ENCODE measurements around the gene FGF8. TPM values are rescaled to one million over a fixed set of nuclear protein-coding genes. Genes with fewer than 3 reads are reported as not detected.
A peak's percentile ranks its signal among the peaks of the same experiment; 100 is the strongest.

FGF8 gene
- total and polyA plus RNA-seq, 4 donors: 0.42 TPM; not detected in 3

DNA sequence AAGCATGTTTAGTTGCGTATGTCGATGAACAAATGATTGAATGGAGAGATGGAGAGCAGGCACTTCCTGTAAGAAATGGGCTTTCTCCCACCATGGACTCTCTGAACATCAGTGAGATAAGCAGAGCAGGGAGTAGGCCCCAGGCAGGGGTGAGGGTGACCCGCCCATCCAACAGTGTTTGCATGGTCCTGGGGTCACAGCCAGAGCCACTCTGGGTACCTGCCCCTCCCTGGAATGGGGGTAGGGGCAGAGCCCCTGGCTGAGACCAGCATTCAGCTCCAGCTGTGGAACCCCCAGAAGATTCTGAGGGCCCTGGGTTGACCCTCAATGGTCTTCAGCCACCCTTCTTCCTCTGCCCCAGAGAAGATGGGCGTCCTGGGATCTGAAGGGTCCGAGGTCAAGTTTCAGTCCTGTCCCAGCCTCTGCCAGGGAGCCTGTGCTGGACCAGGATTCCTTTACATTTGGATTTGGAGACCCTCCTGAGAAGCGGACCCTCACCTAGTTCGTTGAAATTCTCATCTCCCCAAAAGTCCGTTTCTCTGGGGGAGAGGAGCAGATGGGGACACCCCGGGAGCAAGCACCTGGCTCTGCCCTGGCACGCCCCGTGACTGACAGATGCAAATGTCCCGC lies 2.4 kb upstream of the FGF8 start:
- H3K4me1 ChIP-seq (ENCODE audit: control insufficient read depth in 4 of 4, insufficient read depth in 4 of 4, low read length in 3 of 4): peaks cover 19 to 48% (median 26%) of the 10 kb centered on the region in 4 donors
- DNase-seq (ENCODE audit: low spot score): no peak
- H3K4me3 ChIP-seq (ENCODE audit: low read depth in 1 of 3, low read length in 3 of 3): peak overlapping the region in 1 of 3 donors; percentile 42
- no peak for TF ChIP-seq FOXA2 (IDR thresholded peaks at IDR 0.05)
- no peak for TF ChIP-seq YY1 (IDR thresholded peaks at IDR 0.05)
- no peak for TF ChIP-seq GABPA (IDR thresholded peaks at IDR 0.05 in 1 of 2, conservative IDR thresholded peaks at IDR 0.05 in 1 of 2)
- TF ChIP-seq, protein P1, sequence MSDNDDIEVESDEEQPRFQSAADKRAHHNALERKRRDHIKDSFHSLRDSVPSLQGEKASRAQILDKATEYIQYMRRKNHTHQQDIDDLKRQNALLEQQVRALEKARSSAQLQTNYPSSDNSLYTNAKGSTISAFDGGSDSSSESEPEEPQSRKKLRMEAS (IDR thresholded peaks at IDR 0.05): no peak
- 59% methylated on average over 12 of the region's 12 CpGs for WGBS
- H3K9ac ChIP-seq (ENCODE audit: low read depth in 1 of 2, low read length in 2 of 2): no peak overlapping the region
- peaks cover 0 to 10% (median 1%) of the 10 kb centered on the region in 4 donors for H3K27me3 ChIP-seq (ENCODE audit: control insufficient read depth in 4 of 4, insufficient read depth in 4 of 4, low read length in 3 of 4)
- H3K36me3 ChIP-seq (ENCODE audit: control insufficient read depth in 4 of 4, insufficient read depth in 3 of 4, low read depth in 1 of 4, low read length in 3 of 4): no peaks in the 10 kb centered on the region
- no peaks in the 10 kb centered on the region for H3K9me3 ChIP-seq (ENCODE audit: control insufficient read depth in 4 of 4, low read length in 3 of 4)
- H3K27ac ChIP-seq (ENCODE audit: low read depth in 1 of 2, low read length in 2 of 2): no peak overlapping the region

DNA sequence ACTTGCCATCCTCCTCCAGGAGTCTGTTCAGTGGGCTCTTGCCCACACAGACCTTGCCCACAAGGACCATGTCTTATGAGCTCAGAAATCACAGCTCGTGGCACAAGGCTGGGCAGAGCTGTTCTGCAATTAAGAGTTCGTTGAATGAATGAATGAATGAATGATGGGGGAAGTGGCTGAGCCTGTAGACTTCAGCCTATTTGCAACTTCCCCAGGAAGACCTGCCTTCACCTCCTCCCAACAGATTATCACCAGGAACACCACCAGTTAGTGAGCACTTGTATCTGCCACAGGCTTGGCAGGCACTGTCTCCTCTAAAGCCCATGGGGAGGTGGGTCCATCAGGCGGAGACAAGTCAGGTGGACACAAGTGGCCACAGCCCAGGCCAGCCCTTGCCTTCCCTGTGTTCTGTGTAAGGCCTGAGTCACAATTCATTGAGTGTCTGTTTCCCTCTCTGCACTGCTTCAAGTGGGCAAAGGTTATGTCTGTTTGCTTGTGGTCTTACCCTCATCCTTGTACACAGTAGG lies 1.8 kb upstream of the FGF8 start:
- H3K4me3 ChIP-seq (ENCODE audit: low read depth in 1 of 3, low read length in 3 of 3): no peak overlapping the region
- TF ChIP-seq, protein P1 (IDR thresholded peaks at IDR 0.05): no peak
- TF ChIP-seq NR2F2 (IDR thresholded peaks at IDR 0.05): no peak
- TF ChIP-seq, protein P2, sequence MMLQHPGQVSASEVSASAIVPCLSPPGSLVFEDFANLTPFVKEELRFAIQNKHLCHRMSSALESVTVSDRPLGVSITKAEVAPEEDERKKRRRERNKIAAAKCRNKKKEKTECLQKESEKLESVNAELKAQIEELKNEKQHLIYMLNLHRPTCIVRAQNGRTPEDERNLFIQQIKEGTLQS (IDR thresholded peaks at IDR 0.05): no peak
- no peak for TF ChIP-seq TAF1 (conservative IDR thresholded peaks at IDR 0.05)
- TF ChIP-seq HNF4G (IDR thresholded peaks at IDR 0.05): no peak
- no peak for TF ChIP-seq JUND (IDR thresholded peaks at IDR 0.05)
- no peak for TF ChIP-seq SP1 (IDR thresholded peaks at IDR 0.05)
- TF ChIP-seq EGR1 (IDR thresholded peaks at IDR 0.05; ENCODE audit: low read depth in 2 of 2): no peak
- no peak for TF ChIP-seq RXRA (IDR thresholded peaks at IDR 0.05)
- TF ChIP-seq HNF4A (conservative IDR thresholded peaks at IDR 0.05): no peak
- TF ChIP-seq, protein P3, sequence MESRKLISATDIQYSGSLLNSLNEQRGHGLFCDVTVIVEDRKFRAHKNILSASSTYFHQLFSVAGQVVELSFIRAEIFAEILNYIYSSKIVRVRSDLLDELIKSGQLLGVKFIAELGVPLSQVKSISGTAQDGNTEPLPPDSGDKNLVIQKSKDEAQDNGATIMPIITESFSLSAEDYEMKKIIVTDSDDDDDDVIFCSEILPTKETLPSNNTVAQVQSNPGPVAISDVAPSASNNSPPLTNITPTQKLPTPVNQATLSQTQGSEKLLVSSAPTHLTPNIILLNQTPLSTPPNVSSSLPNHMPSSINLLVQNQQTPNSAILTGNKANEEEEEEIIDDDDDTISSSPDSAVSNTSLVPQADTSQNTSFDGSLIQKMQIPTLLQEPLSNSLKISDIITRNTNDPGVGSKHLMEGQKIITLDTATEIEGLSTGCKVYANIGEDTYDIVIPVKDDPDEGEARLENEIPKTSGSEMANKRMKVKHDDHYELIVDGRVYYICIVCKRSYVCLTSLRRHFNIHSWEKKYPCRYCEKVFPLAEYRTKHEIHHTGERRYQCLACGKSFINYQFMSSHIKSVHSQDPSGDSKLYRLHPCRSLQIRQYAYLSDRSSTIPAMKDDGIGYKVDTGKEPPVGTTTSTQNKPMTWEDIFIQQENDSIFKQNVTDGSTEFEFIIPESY (IDR thresholded peaks at IDR 0.05): no peak
- TF ChIP-seq FOXA2 (IDR thresholded peaks at IDR 0.05): no peak
- TF ChIP-seq, protein P4, sequence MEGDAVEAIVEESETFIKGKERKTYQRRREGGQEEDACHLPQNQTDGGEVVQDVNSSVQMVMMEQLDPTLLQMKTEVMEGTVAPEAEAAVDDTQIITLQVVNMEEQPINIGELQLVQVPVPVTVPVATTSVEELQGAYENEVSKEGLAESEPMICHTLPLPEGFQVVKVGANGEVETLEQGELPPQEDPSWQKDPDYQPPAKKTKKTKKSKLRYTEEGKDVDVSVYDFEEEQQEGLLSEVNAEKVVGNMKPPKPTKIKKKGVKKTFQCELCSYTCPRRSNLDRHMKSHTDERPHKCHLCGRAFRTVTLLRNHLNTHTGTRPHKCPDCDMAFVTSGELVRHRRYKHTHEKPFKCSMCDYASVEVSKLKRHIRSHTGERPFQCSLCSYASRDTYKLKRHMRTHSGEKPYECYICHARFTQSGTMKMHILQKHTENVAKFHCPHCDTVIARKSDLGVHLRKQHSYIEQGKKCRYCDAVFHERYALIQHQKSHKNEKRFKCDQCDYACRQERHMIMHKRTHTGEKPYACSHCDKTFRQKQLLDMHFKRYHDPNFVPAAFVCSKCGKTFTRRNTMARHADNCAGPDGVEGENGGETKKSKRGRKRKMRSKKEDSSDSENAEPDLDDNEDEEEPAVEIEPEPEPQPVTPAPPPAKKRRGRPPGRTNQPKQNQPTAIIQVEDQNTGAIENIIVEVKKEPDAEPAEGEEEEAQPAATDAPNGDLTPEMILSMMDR (IDR thresholded peaks at IDR 0.05; ENCODE audit: low read depth, low read length, missing input control): no peak
- no peaks in the 10 kb centered on the region for H3K9me3 ChIP-seq (ENCODE audit: control insufficient read depth in 4 of 4, low read length in 3 of 4)
- H3K9ac ChIP-seq (ENCODE audit: low read depth in 1 of 2, low read length in 2 of 2): no peak overlapping the region
- no peaks in the 10 kb centered on the region for H3K36me3 ChIP-seq (ENCODE audit: control insufficient read depth in 4 of 4, insufficient read depth in 3 of 4, low read depth in 1 of 4, low read length in 3 of 4)
- H3K4me1 ChIP-seq (ENCODE audit: control insufficient read depth in 4 of 4, insufficient read depth in 4 of 4, low read length in 3 of 4): peaks cover 19 to 42% (median 24%) of the 10 kb centered on the region in 4 donors
- peaks cover 0 to 15% (median 1%) of the 10 kb centered on the region in 4 donors for H3K27me3 ChIP-seq (ENCODE audit: control insufficient read depth in 4 of 4, insufficient read depth in 4 of 4, low read length in 3 of 4)
- no peak for DNase-seq (ENCODE audit: low spot score)
- H3K27ac ChIP-seq (ENCODE audit: low read depth in 1 of 2, low read length in 2 of 2): no peak overlapping the region
- 92% methylated on average over 3 of the region's 3 CpGs for WGBS

All from liver (tissue), 9 donors.